Prostate gland (tissue), 2 donors: ENCODE results near the gene SCRT2.

Source experiments
- POLR2A ChIP-seq: fragments of 450-650 bp; IDR thresholded peaks from one replicate; pipeline ENCODE4 v1.6.1; 2016; ENCODE audit warnings: antibody characterized with exemption, mild to moderate bottlenecking
- POLR2AphosphoS5 ChIP-seq: sonication (generic); formaldehyde crosslinking; IDR thresholded peaks from one replicate; pipeline ENCODE4 v1.6.1; 2017; ENCODE audit warnings: antibody characterized with exemption
- TF ChIP-seq, protein P1 (sequence below), 4 experiments: fragments of 200-600 bp in 2 of 4; fragments of 450-650 bp in 2 of 4; sonication (generic) in 2 of 4; IDR thresholded peaks; 1 replicate in 3 of 4; 2 replicates in 1 of 4; pipeline ENCODE4 v1.5.1; 2016 to 2019; ENCODE audit warnings: antibody characterized with exemption in 4 of 4, mild to moderate bottlenecking in 2 of 4, moderate library complexity in 2 of 4

DNA sequence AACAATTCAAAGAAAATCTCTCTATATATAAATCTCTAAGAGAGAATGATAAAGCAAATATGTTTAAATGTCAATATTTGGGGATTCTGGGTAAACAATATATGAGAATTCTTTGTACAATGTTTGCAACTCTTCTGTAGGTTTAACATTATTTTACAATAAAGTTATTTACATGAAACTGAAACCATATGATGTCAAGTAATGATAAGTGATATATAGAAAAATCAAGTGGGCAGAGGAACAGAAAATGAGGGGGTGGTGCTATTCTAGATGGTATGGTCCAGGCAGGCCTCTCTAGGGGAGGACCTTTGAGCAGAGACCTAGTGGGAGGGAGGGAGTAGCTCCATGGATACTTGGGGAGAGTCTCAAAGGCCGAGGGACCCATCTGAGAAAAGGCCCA is 16.4 kb upstream of the SCRT2 start:
- TF ChIP-seq, protein P1, sequence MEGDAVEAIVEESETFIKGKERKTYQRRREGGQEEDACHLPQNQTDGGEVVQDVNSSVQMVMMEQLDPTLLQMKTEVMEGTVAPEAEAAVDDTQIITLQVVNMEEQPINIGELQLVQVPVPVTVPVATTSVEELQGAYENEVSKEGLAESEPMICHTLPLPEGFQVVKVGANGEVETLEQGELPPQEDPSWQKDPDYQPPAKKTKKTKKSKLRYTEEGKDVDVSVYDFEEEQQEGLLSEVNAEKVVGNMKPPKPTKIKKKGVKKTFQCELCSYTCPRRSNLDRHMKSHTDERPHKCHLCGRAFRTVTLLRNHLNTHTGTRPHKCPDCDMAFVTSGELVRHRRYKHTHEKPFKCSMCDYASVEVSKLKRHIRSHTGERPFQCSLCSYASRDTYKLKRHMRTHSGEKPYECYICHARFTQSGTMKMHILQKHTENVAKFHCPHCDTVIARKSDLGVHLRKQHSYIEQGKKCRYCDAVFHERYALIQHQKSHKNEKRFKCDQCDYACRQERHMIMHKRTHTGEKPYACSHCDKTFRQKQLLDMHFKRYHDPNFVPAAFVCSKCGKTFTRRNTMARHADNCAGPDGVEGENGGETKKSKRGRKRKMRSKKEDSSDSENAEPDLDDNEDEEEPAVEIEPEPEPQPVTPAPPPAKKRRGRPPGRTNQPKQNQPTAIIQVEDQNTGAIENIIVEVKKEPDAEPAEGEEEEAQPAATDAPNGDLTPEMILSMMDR (IDR thresholded peaks at IDR 0.05): no peak
- no peak for TF ChIP-seq POLR2A
- TF ChIP-seq POLR2AphosphoS5: no peak
